Measurements from ENCODE around the gene CACNA2D3.

CACNA2D3 gene

GRCh38 chr3:54541369-54541768, 419.0 kb downstream of the CACNA2D3 start:
- DNase-seq = no peak

DNA sequence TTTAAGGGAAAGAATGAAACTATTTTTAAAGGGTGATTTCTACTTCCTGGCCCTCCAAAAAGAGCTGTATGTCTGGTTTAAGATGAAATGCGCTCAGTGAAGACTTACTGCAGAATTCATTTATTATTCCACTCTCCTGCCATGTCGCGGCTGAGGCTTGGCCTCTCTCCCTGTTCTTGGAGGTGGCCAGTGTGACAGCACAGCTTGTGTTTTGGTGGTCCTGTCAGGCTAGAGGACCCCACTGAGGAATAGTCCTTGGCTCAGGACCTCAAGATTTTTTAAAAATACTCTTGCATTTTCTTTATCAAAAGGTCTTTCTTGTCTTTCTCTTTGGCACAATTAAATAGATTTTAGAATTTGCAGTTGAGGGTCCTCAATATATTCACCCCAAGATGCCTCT, 421.1 kb downstream of the CACNA2D3 start:
- no peak for DNase-seq

- DNase-seq = no peak
Measured at GRCh38 chr3:54547051-54547450, 424.7 kb downstream of the CACNA2D3 start.

DNA sequence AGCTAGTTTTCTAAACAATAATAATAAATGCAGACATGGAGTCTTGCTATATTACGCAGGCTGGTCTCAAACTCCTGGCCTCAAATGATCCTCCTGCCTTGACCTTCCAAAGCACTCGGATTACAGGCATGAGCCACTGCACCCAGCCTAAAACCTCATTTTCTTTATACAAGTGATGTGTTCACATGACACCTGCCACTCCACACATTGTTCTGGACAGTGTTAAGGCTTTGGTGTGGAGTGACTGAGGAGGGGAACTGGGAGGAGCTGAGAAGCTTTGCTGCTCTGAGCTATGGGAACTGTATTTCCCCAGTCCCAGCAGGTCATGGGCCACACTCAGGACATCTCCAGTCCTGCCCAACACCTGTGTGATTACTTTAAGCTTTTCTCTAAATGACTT, 425.5 kb downstream of the CACNA2D3 start:
- DNase-seq = no peak

GRCh38 chr3:54549607-54550220, 427.4 kb downstream of the CACNA2D3 start:
- DNase-seq = no peak

DNA sequence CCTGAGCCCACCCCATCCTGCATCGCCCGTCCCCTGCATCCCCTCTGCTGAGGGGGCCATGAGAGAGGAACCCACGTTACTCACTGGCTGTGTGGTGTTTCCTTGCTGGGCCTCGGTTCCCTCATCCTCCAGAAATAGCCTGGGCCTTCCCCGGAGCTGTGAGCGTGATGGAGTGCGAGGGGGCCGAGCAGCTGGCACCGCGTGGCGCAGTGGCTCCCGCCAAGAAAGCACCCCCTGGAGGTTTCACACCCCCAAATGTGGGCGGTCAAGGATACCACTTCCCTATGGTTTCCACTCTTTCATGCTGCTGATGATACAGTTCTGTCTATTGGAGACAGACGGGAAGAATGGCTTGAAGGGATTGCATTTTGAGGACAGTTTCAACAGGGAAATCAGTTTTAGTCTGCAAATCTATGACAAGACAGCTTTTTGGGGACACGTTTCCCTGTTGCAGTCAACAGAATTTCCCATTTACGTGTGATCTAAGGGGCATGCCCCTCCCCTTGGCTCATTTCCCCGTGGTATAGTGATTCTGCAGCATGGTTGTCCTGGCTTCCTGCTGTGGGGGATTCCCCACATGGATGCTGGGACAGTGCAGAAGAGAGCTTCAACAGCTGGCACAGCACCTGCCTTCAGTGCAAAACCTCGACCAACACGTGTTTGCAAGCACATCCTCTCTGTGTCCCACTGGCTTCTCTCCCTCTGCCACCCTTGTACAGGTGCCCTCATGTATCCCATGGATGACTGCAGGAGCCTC, 428.0 kb downstream of the CACNA2D3 start:
- no peak for DNase-seq

DNA sequence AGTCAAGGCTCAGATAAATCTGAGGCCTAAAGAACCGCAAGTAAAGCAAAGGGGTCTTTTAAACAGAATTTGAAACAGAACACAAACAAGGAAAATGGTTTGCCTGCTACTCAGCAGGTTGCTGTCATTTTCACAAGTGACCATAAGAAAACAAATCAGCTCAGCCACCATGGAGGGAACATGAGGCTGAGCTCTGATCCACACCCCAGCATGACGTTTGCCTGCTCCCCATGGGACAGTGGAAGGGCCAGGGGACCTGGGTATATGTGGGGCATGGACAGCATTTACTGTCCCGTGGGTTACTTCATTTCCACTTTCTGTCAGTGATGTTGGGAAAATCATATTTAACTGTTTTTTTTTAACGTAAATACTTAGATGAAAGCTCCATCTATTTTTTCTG, 434.3 kb downstream of the CACNA2D3 start:
- DNase-seq = no peak

GRCh38 chr3:54557538-54558428, 435.4 kb downstream of the CACNA2D3 start:
- DNase-seq = no peak

DNA sequence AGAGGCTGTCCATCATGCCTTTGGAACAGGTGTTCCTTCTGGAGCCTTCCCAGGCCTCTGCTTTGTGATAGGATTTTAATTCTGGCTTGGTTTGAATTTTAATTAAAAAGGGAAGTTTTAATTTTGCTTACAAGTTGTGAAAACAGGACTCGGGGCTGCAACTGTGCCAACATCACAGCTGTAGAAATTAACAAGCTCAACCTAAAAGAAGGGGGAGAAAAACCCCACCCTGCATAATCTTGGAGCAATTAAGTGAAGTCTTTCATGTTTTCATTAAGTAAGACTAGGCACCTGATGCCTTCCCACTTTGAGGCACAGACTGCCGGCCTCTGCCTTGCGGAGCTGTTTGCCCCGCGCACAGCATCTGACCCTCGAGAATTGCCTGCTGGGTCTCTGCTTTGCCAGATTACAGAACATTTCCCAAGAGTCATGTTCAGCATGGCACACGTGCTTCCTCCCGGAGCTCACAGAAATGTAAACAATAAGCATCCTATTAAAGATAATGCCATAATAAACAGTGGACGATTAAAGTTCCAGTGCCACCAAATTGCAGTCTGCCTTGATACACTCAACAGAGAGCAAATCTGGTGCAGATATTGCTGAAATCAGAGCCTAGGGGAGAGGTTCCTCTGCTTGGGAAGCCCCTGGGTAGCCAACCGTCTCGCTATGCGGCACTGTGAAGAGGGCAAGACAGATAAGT, 441.3 kb downstream of the CACNA2D3 start:
- no peak for DNase-seq

DNA sequence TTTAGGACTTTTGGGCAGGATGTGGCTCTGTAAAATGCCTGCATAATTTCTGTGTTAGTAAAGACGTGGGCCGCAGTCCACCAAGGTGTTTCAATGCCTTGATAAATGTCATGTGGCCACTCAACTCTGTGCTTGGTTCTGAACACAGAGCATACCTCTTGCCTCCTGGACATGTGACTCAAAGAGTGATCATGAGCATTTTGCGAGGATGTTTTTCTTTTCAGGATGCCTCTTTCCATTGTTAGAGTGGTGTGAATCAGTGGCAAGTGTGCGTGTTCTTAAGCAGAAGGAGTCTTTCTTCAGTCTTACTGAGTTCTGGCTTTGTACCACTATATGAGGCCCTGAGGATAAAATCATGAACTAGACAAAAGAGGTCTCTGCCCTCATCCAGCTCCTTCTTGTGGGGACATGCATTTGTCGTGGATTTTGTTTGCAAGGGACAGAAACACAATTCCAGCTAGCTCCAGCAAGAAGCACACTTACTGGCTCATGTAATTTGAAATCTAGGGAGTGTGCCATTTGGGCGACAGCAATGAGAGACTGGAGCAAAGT, 442.1 kb downstream of the CACNA2D3 start:
- no peak for DNase-seq

DNA sequence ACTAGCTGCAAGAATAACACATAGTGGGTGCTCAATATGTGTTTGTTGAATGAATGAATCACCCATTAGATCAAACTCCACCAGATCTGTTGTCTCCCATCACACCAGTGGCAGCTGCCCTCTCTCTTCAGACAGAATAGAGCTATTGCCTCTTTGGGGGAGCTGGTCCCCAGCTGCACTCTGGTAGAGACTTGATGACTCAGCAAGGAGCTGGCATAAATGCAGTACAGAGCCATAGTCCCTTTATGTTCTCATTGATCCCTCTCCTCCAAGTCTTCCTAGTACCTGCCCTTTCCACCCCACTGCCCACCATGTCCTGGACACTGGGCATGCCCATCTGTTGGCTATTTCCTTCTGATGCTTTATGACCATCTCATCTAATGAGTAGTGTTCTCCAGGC, 443.6 kb downstream of the CACNA2D3 start:
- no peak for DNase-seq

DNA sequence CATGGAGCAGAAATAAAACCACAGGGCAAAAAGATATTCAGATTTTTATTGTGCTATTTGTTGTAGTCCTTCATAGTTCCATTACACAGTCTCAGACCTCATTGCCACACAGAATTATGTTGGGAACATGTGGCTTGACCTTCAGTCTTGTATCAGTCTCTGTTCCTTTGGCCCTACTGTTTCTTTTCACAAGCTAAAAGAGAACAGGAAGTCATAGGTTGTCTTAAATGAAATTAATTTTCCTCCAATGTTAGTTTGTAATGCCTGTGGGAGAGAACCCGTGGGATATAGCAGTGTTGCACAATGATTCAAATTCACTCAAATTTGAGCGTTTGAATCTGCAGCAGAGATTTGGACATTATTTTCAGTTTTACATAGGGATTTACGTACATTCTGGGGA, 445.6 kb downstream of the CACNA2D3 start:
- no peak for DNase-seq

DNA sequence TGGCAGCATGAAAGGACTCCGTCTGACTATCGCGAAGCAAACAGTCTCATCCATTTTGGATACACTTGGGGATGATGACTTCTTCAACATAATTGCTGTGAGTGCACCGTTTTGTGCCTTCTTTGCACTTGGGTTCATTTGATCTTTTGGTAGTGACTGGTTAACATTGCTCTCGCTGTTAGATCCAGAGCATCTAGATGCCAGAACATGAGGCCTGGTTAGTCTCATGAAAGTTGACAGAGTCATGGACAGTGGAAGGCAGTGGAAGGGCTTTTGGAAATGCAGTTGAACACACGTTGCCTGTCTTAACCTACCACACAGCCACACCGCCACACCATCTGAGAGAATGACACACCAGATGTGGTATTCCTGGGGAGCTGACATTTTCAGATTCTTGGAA, 447.7 kb downstream of the CACNA2D3 start:
- DNase-seq = no peak

GRCh38 chr3:54572197-54572895, 450.0 kb downstream of the CACNA2D3 start:
- no peak for DNase-seq

- no peak for DNase-seq
Measured at GRCh38 chr3:54573858-54574257, 451.5 kb downstream of the CACNA2D3 start.

DNA sequence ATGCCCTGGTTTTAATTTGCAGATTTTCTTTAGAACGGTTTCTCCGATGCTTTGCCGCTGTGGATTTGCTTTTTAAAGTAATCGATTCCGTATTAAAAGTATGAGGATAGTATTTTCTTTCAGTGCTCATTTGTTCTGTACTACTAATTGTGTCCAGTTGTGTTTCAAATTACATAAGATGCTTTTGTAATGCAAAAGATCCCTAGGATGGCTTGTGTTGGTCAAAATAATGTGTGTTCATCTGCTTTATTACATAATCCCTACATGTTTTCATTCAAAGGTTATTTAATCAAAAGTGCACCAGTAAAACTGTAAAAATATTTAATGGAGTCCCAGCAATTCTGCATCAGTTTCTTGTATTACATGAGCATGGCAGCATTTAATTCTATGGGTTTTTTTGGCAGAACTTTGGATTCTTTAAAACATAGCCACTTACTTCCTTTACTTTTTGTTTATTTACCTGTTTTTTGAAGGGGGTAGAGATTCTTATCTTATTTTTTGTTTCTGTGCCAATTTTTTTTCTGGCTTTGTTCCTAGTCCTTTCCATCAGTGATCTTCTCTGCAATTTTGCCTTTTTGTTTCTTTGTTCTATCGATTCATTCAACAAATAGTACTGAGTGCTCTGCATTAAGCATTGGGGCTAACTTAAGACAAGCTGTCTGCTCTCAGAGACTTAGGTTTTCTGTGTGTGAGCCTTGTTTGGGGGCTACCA, 452.7 kb downstream of the CACNA2D3 start:
- no peak for DNase-seq

DNA sequence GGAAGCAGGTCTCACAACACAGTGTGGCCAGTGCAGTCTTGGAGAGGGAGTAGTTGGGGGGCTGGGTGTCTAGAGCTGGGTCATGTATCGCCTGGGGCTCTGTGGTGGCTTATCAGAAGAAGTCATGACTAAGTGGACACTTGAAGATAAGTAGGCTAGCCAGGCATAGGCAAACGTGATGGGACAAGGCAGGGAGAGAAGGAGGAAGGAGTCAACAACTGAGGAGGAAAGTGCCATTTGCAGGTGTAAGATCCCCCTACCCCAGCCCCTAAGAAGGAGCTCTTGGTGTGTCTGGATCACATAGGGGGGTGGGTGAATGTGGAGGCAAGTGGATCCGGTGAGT, 453.2 kb downstream of the CACNA2D3 start:
- DNase-seq = no peak

GRCh38 chr3:54577313-54577712, 455.0 kb downstream of the CACNA2D3 start:
- no peak for DNase-seq

DNA sequence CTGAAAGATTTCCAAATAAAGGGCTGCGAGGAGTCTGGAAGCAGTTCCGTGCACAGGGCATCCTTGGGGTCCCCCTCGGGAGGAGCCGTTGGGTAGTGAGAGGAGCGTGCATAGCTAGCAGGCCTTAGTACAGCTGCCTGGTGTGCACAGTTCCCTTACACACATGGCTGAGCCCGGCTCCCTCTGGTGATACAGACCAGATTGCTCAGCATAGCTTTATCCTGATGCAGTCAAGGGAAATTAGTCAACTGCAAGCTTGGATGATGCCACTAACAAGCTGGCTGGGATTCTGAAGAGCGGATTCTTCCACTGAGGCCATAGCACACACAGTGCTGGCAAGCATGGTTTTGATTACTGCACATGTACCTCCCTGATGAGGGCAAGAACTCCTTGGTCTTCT, 456.1 kb downstream of the CACNA2D3 start:
- no peak for DNase-seq

DNA sequence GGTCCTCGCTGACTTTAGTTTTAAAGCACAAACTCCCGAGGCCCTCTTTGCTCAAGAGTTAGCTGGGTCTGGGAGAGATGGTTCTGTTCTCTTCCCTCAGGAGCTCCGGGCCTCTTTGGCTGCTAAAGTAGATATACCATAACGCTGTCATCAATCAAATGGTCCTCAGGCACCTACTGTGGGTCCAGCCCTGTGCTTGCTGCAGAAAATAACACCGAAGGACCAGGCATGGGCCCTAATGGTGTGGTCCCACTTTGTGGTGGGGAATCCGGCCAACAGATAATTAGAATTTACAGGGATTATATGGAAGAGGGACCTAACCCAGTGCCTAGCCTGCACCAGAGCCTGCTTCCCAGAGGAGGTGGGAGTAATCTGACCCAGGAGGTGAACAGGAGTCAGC, 458.1 kb downstream of the CACNA2D3 start:
- no peak for DNase-seq

GRCh38 chr3:54582424-54582823, 460.1 kb downstream of the CACNA2D3 start:
- no peak for DNase-seq

- no peak for DNase-seq
Measured at GRCh38 chr3:54591157-54591556, 468.8 kb downstream of the CACNA2D3 start.
